NCI-H146 treated with DMSO at 0.1 percent for 48 hours (cell line): ENCODE results near the gene SLC45A1.
"Not testable (repeated sequence)": the region's sequence is repeated elsewhere in the genome, so short reads cannot be mapped to it uniquely, and the experiment has no call there.

Experiments
- DNase-seq: peaks from one replicate; lab custom pipeline; 2025; ENCODE audit not compliant: unreplicated experiment; lab: John Stamatoyannopoulos, UW

SLC45A1 gene

GRCh38 chr1:8317647-8318381 lies at the start of gene SLC45A1:
Gene SLC45A1, plus strand, starts transcription at chr1:8318114. Its CDS starts 6,216 bp downstream, at chr1:8324330.
- DNase-seq: peak; percentile 5

GRCh38 chr1:8273036-8273435 lies 44.9 kb upstream of the SLC45A1 start:
- no peak for DNase-seq

GRCh38 chr1:8274352-8274751 lies 43.6 kb upstream of the SLC45A1 start:
- no peak for DNase-seq

DNA sequence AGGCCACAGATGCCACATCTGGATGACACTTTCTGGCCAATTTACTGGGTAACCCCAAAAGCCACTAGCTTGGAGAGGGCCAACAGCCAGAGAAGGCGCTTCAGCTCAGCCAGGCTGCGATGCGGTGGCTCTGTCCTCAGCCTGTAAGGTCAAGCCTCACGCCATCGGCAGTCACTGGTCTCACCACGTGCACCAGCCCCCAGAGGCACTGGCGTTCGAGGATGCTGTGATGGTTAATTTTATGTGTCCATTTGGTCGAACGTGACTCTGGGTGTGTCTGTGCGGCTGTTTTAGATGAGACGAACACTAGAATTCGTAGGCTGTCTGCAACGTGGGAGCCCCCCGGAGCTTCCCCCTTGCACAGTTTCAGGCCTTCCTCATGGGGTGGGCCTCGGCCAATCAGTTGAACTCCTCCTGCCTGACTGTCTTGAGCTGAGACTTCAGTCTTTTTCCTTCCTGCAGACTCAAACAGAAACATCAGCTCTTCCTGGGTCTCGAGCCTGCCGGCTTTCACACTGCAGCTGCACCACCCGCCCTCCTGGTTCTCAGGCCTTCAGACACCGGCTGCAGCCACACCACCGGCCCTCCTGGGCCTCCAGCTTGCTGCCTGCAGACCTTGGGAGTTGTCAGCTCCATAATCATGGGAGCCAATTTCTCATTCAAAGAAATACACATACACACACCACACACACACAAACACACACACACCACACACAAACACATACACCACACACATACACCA lies 41.6 kb upstream of the SLC45A1 start:
- no peak for DNase-seq

GRCh38 chr1:8276932-8277331 lies 41.0 kb upstream of the SLC45A1 start:
- DNase-seq: no peak

GRCh38 chr1:8278677-8279076 lies 39.2 kb upstream of the SLC45A1 start:
- DNase-seq: not testable (repeated sequence)

DNA sequence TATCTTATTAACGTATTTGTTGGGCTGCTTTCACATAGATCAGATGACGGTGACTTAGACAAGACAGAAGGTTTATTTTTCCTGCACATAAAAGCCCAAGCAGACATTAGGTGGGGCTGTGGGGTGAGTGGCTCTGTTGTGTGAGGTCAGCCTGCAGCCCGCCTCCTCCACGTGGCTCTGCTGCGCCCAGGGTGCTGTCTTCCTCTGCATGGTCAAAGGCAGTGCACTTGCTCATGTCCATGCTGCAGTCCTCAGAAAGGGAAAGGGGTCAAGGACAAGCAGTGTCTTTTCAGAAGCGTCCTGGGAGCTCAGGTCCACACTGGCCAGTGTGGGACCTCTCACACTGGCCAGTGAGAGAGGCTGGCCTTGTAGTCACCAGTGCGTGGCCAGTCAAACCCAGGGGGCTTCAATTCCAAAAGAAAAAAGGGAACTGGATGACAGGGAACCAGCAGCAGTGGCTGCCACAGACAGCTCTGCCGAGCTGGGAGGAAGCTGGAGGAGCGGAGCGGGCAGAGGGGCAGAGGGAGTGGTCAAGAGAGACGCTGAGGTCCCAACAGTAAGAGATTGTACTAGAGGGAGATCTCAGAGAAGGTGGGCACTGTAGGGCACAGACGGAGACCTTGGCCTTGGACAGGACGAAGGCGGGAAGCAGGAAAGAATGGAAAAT lies 35.9 kb upstream of the SLC45A1 start:
- no peak for DNase-seq

DNA sequence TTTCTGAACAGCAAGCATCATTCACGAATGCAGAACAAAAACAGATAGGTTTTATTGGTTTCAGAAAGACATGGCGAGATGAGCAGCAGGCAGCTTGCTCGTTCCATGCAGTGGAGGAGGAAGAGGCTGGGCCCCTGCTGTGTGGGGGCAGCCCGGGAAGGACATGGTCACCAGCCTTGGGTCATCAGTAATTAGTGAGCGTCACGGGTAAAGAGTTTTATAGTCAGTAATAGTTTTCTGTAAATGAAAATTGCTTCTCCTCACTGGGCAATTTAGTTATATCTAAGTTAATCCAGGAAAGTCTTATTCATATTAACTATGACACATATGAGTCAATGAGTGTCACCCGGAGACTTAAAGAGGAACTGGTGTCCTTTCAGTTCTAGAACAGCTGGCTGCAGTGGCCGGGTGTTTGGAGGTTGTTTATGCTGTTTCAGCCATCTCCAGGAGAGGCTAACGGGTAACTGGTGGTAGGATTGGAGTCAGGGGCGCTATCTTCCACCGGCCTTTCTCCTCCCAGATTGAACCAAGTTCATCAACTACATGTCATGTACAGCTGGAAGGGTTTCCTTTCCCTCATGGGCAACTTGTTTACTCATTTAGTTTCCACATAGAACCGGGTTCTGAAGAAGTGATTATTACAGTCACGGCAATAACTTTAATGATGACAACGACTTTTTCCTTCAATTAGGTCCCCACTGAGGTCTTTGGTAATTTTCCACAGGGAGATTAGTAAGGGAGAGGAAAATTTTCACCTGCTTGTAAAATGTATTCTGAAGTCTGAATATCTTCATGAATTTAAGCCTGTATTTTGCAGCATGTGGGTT lies 34.6 kb upstream of the SLC45A1 start:
- no peak for DNase-seq

GRCh38 chr1:8284127-8284526 lies 33.8 kb upstream of the SLC45A1 start:
- no peak for DNase-seq

- no peak for DNase-seq
These were observed 32.8 kb upstream of the SLC45A1 start for GRCh38 chr1:8285103-8285502.

GRCh38 chr1:8285965-8286364 lies 31.9 kb upstream of the SLC45A1 start:
- no peak for DNase-seq

- DNase-seq: no peak
These were observed 24.8 kb upstream of the SLC45A1 start for GRCh38 chr1:8293118-8293517.

DNA sequence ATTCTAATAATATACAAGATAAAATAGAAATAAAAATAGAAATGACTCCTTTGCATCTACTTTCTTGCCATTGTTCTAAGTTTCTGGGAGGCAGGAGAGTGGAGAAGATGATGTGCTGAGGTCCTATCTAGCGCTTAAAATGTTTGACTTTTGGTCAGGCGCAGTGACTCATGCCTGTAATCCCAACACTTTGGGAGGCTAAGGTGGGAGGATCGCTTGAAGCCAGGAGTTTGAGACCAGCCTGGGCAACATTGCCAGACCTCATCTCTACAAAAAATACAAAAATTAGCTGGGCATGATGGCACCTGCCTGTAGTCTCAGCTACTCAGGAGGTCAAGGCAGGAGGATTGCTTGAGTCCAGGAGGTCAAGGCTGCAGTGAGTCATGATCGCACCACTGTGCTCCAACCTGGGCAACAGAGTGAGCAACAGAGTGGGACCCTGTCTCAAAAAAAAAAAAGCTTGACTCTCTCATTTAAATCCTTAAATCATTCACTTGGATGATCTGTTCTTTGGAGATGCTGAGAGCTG lies 24.2 kb upstream of the SLC45A1 start:
- no peak for DNase-seq

DNA sequence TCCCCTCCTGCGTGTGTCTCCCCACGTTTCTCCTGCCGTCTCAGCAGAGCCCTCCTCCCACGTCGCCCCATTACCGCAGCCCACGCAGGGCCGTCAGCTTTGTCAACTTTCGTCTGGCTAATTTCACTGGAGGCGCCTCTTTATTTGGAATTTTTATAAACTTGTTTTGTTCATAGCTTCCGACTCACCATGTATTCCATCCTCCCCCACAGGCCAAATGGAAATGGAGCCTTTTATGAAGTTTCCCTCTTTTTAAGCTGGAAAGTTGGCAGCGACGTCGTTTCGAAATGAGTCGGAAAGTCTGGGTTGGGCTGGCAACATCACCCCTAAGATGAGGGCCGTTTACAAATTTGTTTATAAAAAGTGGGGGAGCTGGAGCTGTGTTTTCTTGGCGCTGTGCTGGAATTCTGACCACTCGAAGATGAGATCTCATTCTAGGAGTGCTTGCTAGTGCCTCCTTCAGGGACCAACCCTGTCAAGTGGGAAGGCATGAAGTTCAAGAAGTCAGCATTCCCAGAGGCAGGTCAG lies 23.7 kb upstream of the SLC45A1 start:
- DNase-seq: no peak

- no peak for DNase-seq
These were observed 20.7 kb upstream of the SLC45A1 start for GRCh38 chr1:8297245-8297644.

DNA sequence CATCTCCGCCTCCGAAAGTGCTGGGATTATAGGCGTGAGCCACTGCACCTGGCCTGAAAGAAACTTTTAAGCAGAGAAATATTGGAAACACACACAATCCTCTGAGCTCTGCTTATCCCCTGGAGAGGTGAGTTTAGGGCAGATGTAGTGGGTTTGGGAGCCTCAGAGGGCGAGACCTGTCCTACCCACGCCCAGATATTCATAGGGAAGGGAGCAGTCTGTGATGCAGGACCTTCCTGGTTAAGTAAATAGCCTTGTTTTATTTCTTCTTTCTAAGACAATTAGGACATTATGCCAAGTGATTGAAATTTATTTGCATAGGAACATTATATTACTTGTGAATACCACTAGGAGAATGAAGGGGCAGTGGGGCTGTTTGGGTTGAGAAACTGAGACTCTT lies 18.0 kb upstream of the SLC45A1 start:
- DNase-seq: no peak

- peak; percentile 20 for DNase-seq
These were observed 15.6 kb upstream of the SLC45A1 start for GRCh38 chr1:8302081-8302956.

DNA sequence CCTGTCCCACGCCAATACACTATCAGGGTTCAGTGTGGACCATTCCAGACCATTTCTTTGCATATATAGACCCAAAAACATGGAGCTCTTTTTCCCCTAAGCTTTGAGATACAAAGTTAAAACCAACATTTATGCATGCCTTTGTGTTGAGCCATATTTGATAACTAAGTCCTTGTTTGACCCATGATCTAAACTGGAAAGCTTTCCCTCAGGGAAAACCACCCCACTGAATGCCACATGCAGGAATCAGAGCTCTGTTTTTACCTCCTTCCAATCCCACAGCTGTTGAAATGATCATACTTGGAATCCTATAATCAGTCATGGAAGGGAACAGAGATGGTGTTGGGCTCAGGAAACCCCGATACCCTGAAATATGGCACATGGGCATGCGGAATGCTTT lies 14.8 kb upstream of the SLC45A1 start:
- no peak for DNase-seq

DNA sequence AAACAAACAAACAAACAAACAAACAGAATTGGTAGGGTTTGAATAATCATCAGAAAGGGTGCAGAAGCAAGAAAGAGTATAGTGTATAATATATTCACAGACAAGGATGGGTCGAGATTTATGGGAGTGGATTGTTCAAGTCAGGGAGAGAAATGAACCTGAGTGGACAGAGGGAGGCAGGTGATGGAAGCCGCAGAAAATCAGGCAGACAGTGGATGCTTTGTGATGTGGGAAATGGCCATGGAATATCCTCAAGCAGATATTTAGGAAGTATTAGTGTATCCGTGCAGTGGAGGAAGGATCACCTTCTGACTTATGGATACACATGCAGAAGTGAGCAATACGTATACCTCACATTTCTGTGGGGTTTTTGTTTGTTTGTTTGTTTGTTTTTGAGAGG lies 14.0 kb upstream of the SLC45A1 start:
- no peak for DNase-seq

DNA sequence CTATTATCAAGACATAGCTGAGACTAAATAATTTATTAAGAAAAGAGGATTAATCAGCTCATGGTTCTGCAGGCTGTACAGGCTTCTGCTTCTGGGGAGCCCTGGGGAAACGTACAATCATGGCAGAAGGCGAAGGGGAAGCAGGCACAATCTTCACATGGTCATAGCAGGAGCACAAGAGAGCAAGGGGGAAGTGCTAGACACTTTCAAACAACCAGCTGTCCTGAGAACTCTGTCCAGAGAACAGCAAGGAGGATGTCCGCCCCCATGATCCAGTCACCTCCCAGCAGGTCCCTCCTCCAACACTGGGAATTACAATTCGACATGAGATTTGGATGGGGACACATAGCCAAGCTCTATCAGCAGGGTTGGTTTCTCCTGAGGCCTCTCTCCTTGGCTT lies 10.3 kb upstream of the SLC45A1 start:
- no peak for DNase-seq
